Right atrium auricular region (tissue), 2 donors: ENCODE results near the gene NUDT21. TPM values are rescaled to one million over a fixed set of nuclear protein-coding genes. Genes with fewer than 3 reads are reported as not detected.

Source experiments
- DNase-seq: peaks from one replicate; pipeline ENCODE4 v3.0.0-alpha.2; 2019; ENCODE audit warnings: low spot score
- H3K27ac ChIP-seq, 2 donors: fragments of 200-600 bp; sonication (generic); 1 replicate in 1 of 2; 2 replicates in 1 of 2; pipeline ENCODE4 v1.5.1; 2016 to 2019
- H3K27me3 ChIP-seq, 2 donors: fragments of 200-600 bp; sonication (generic); one replicate each; pipeline versions ENCODE4 v1.5.1 to v1.6.0; 2017 to 2019
- H3K36me3 ChIP-seq: fragments of 200-600 bp; sonication (generic); one replicate; pipeline ENCODE4 v1.5.1; 2016
- H3K4me1 ChIP-seq, 2 donors: fragments of 200-600 bp; sonication (generic); one replicate each; pipeline versions ENCODE4 v1.5.1 to v1.6.0; 2017 to 2019
- H3K4me3 ChIP-seq, 2 donors: fragments of 200-600 bp; sonication (generic); 1 replicate in 1 of 2; 2 replicates in 1 of 2; pipeline ENCODE4 v1.5.1; 2017 to 2019; ENCODE audit warnings: mild to moderate bottlenecking in 1 of 2, moderate library complexity in 1 of 2
- H3K9me3 ChIP-seq, 2 donors: fragments of 200-600 bp; sonication (generic); one replicate each; pipeline ENCODE4 v1.5.1; 2019
- CTCF ChIP-seq, 2 donors: fragments of 200-600 bp; sonication (generic); IDR thresholded peaks; one replicate each; pipeline ENCODE4 v1.5.1; 2019; ENCODE audit warnings: antibody characterized with exemption in 2 of 2
- total RNA-seq, 2 donors: library from RNA; depleted of rRNA; stranded (reverse); fragments of >200 nt; gene quantifications; one replicate each; pipeline ENCODE4 v1.1.0, GENCODE V29; 2016

Gene NUDT21
- total RNA-seq, 2 donors from 2014 or later, result 37.0 to 43.7 TPM

DNA sequence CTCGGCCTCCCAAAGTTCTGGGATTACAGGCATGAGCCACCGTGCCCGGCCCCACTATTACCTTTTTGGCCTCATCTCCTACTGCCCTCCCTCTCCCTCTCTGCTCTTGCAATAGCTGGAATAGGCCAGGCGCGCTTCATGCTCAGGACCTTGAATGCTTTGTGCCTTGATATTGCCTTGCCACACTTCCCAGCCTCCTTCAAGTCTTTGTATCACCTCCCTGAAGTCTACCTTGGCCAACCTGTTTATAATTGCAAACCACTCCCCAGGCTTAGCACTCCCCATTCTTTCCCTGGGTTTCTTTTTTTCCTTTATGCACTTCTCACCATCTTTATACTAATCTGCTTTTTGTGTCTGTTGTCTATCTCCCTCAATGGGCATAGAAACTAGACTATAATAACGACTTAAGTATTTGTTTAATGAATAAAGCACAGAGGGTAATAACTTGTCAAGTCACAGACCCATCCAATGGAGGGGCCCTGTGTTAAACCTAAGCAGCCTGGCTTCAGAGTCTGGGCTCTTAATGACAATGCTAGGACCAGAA lies 6.9 kb upstream of the NUDT21 start:
- no peak overlapping the region for H3K27ac ChIP-seq
- H3K4me3 ChIP-seq, result no peak overlapping the region
- no peak for TF ChIP-seq CTCF (IDR thresholded peaks at IDR 0.05)
- H3K4me1 ChIP-seq, result peaks cover 0 to 6% of the 10 kb centered on the region in 2 donors
- no peaks in the 10 kb centered on the region for H3K27me3 ChIP-seq
- H3K36me3 ChIP-seq, result peaks cover 79% of the 10 kb centered on the region
- no peak for DNase-seq
- H3K9me3 ChIP-seq, result no peaks in the 10 kb centered on the region

GRCh38 chr16:56451753-56452689 lies 889 bp upstream of the NUDT21 start:
- H3K4me3 ChIP-seq, result peak overlapping the region; percentile 74 to 96
- H3K27me3 ChIP-seq, result no peaks in the 10 kb centered on the region
- no peak for DNase-seq
- H3K4me1 ChIP-seq, result peaks cover 0 to 38% of the 10 kb centered on the region in 2 donors
- no peak for TF ChIP-seq CTCF (IDR thresholded peaks at IDR 0.05)
- H3K27ac ChIP-seq, result peak overlapping the region; percentile 81
- peaks cover 37% of the 10 kb centered on the region for H3K36me3 ChIP-seq
- no peaks in the 10 kb centered on the region for H3K9me3 ChIP-seq

DNA sequence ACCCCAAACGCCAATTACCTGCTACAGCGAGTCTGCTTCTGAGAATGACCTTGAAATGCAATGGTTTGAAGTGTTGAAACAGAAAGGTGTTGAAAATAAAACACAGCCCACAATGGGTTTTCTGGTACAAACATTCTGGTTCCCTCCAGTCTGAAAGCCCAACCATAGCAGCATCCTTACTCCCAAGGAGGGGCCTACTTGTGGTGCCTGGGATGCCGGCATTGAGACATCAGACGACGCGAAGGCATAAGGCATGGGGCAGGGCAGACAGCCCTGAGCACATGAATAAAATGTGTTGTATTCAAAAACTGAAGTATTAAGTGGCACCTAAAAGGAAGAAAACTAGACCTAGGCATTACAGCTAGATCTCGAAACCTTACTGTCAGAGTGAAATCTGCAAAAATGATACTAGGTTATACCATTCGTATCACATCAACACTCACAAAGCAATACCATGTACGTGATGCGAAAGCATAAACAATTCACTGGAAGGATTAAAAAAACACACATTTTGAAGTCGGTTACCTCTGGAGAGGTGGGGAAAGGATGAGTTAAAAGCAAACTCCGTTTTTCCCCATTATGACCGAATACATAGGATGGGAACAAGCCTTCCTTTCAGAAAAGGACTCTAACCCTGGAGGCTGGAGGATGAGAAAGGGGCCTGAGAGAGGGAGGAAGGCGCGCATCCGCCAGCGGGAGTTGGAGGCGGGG lies 702 bp downstream of the NUDT21 start:
- no peaks in the 10 kb centered on the region for H3K9me3 ChIP-seq

GRCh38 chr16:56448005-56448404 lies 3.1 kb downstream of the NUDT21 start:
- H3K4me3 ChIP-seq, result no peak overlapping the region
- TF ChIP-seq CTCF (IDR thresholded peaks at IDR 0.05), result no peak
- H3K9me3 ChIP-seq, result no peaks in the 10 kb centered on the region
- no peak overlapping the region for H3K27ac ChIP-seq
- peaks cover 0 to 32% of the 10 kb centered on the region in 2 donors for H3K4me1 ChIP-seq
- no peak for DNase-seq
- H3K27me3 ChIP-seq, result no peaks in the 10 kb centered on the region
- peaks cover 14% of the 10 kb centered on the region for H3K36me3 ChIP-seq

More for the DNA sequence above, 702 bp downstream of the NUDT21 start:
- DNase-seq, result no peak
- Histone ChIP-seq H3K4me1 (peaks cover 0 to 38% of the 10 kb centered on the region in 2 donors), H3K27ac (peak overlapping the region; percentile 81), H3K4me3 (peak overlapping the region; percentile 74 to 96), H3K36me3 (peaks cover 31% of the 10 kb centered on the region), H3K27me3 (no peaks in the 10 kb centered on the region)
- no peak for TF ChIP-seq CTCF (IDR thresholded peaks at IDR 0.05)

DNA sequence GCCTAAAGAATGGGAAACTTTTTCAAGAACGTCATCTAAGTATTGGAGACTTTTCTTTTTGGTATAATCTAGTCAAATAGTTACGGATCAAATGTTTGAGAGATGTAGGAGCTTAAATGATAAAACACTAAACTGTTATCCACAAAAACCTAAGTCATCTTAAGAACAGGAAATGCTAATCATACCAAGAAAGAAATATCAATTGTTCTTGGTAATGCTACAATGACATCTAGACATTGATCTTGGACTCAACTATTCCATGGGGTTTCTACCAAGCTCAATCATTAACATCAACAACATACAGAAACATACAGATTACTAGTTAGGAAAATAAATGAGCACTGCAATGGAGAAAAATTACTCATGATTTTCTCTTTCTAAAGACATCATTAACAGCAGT lies 3.8 kb downstream of the NUDT21 start:
- no peak for DNase-seq
- H3K27ac ChIP-seq, result no peak overlapping the region
- H3K36me3 ChIP-seq, result peaks cover 18% of the 10 kb centered on the region
- H3K4me1 ChIP-seq, result peaks cover 0 to 25% of the 10 kb centered on the region in 2 donors
- H3K4me3 ChIP-seq, result no peak overlapping the region
- H3K27me3 ChIP-seq, result no peaks in the 10 kb centered on the region
- no peak for TF ChIP-seq CTCF (IDR thresholded peaks at IDR 0.05)
- H3K9me3 ChIP-seq, result no peaks in the 10 kb centered on the region
